GM18873 (cell line): ENCODE results near the gene SUPT3H.

Source experiments
- ATAC-seq: cut with Tn5 transposase; IDR thresholded peaks from one replicate; pipeline ENCODE4 v1.9.1; 2021; ENCODE audit warnings: mild to moderate bottlenecking, moderate library complexity, moderate number of reproducible peaks; ENCODE audit not compliant: unreplicated experiment, low FRiP score

SUPT3H gene

DNA sequence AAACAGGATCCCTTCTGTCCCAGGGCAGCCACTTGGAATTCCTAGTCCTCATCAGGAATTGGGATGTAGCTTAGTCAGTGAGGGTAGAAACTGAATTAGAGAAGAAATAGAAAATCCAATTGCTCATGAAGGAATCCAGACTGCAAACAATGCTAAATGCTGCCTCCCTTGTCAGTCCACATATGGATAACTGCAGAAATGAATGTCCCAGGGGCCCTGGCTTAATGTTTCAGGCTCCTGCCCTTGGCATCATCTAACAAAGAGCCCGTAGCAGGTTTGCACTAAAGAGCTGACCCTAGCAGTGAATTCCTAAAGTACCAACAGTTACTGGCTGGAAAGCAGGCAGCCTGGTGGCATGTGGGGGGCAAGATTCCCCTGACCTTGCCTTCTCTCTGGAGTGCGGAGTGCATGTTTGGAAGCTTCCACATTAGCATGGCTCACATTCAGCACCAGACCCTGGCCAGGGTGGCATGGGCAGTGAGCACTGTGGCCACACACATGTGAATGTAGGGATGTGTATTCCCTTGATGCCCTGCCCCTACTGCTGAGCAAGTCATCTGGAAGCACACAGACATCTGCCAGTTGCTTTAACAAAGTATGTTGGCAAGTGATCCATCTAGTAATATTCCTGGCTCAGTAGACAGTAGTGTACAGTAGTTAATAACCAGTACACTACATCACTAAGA lies 595.7 kb downstream of the SUPT3H start:
- no peak for ATAC-seq

DNA sequence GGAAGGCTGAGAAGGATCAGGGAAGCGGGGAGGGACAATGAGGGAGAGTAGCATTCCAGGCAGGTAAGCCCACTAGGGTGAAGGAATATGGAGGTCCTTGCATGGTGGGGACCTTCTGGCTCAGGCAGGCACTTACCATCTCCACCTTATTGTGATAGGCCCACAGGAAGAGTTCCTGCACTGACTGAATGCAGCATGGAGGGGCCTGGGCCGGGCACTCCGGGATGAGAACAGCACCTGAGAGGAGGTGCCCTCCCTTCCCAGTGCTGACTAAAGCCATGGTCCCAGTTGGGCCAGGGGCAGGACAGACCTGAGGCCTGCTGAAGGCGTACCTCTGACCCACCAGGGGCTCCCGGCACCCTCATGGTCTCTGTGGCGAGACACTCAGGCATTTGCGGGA lies 597.6 kb downstream of the SUPT3H start:
- no peak for ATAC-seq

DNA sequence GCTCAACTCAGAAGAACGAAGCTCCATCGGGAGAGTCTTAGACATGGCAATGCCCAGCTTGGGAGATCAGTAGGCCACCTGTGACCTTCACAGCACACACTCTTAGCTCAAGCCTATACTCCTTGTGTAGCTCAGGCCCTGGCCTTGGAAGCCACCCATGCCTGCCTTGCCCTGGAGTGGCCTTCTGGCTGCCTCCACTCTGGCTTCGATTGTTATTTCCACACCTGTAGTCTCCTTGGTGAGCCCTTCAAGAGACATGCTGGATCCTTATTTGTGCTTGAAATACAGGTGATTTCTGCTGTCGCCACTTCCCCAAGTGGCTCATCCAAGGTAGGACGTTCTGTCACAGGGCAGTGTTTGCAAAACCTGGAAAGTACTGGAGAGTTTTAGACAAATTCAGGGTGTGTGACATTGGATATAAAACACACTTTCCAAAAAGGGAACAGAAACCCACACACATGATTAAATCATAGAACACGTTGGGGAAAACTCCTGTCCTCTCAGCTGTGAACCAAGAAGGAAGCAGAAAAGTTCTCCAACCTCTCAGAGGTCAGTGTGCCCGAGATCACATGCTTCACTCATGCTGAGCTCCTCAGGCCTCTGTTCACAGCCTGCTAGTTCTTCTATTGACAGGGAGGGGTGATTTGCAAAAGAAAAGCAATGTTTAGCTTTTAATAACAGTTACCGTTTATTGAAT lies 598.5 kb downstream of the SUPT3H start:
- ATAC-seq, result peak; percentile 49
